DMS114 treated with DMSO at 0.1 percent for 48 hours (cell line): ENCODE results near the gene LTC4S.

Source experiments
- DNase-seq: peaks from one replicate; lab custom pipeline; 2025; ENCODE audit not compliant: unreplicated experiment; lab: John Stamatoyannopoulos, UW

LTC4S gene

DNA sequence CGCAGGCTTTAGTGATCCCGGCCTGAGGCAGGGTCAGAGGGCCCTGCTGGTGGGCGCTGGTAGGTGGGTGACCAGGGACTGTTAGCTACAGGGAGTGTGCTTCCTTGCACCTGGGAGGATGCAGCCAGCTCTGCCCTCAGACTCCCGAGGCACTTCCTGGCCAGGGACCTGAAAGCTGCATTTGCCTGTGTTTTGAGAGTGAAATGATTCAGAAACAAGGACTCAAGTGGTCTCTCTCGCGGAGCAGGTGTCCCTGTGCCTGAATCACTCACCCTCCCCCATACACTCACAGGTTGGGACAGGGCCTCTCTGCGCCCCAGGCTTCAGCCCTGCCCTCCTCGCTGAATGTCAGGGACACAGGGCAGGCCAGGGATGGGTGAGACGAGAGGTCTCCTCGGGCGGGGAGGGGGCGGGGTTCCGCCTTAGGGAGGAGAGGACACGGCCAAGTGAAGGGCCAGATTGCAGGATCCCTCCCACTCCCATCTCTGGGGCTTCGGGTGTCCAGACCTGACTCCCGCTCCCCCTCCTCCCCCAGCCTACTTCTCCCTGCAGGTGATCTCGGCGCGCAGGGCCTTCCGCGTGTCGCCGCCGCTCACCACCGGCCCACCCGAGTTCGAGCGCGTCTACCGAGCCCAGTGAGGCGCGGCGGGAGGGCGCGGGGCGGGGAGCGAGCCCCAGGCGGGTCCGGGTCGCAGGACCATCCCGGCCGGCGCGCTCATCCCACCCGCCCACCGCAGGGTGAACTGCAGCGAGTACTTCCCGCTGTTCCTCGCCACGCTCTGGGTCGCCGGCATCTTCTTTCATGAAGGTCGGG is 1.5 kb downstream of the LTC4S start:
- DNase-seq: no peak

DNA sequence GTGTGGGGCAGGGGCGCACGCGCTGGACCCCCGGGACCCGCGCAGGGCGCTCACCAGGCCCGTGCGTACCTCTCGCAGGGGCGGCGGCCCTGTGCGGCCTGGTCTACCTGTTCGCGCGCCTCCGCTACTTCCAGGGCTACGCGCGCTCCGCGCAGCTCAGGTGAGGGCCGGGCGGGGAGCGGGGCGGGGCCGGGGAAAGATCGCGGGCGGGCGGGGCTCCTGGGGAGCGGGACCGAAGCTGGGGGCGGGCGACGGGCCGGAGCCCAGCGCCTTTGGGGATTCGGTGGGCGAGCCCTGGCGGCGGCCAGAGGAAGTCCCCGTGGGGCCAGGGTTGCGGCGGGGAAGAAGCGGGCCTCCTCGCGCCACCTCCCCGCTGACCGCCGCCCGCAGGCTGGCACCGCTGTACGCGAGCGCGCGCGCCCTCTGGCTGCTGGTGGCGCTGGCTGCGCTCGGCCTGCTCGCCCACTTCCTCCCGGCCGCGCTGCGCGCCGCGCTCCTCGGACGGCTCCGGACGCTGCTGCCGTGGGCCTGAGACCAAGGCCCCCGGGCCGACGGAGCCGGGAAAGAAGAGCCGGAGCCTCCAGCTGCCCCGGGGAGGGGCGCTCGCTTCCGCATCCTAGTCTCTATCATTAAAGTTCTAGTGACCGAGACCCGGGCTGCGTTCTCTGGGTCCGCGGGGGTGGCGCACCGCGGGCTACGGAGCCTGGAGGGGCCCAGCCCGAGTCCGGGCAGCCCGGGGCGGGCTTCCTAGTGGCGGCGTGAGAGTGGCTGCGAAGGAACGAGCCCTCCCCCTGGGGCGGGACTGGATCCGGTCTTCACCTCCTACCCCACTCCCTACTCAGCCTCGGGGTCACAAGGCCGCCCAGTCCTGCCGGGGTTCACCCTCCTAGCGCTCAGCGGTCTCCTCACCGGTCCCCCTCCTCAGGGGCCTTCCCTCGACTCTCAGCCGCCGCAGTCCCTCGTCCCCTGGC is 2.4 kb downstream of the LTC4S start:
- peak; percentile 36 for DNase-seq

DNA sequence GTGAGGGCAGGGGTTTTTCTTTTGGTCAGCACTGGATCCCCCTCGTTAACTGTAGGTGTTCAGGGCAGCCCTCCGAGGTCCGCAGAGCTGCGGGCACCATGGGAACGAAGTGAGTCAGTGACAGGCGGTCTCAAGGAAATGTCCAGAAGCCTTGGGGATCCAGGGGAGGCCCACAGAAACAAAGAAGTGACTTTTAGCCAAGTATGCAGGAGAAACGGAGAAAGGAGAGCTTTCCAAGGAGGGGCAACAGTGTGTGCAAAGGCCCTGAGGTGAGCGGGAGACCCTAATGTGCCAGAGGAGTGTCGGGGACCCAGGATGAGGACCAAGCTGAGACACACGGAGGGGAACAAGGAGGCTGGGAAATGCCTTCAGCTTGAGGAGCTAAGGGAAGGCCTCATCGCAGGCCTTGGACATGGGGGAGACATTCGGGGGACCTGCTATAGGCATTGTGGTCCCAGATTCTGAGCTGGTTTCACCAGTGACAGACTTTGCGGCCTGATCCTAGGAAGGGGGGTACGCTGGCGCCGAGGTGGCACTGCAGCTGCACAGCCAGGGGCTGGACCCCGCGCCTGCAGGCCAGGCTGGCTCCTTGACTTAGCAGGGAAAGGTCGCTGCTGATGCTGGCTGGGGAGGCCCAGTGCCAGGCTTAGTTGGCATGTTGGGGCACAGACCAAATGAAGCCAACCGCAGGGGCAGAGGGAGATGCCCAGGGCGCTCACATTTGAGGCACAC is 3.3 kb downstream of the LTC4S start:
- no peak for DNase-seq

DNA sequence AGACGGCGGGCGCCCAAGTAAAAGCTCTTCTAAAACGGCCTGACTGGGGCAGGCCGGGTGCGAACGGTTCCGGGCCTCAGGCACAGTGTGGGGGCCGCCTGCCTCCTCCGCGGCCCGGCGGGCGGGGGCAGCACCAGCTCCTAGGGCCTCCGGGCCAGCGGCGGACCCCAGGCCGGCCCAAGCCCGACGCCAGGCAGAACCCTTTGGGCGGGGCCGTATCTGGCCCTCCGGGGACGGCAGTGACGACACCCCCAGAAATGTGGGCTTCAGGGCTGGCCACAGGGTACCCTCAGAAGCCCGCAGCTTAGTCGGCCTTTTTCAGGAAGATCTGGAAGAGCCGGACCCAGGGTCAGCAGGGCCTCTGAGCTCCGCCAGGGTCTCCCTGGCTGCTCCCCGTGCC is 4.0 kb downstream of the LTC4S start:
- no peak for DNase-seq

- DNase-seq: no peak
Observed at GRCh38 chr5:179798144-179798770, 4.5 kb downstream of the LTC4S start.

DNA sequence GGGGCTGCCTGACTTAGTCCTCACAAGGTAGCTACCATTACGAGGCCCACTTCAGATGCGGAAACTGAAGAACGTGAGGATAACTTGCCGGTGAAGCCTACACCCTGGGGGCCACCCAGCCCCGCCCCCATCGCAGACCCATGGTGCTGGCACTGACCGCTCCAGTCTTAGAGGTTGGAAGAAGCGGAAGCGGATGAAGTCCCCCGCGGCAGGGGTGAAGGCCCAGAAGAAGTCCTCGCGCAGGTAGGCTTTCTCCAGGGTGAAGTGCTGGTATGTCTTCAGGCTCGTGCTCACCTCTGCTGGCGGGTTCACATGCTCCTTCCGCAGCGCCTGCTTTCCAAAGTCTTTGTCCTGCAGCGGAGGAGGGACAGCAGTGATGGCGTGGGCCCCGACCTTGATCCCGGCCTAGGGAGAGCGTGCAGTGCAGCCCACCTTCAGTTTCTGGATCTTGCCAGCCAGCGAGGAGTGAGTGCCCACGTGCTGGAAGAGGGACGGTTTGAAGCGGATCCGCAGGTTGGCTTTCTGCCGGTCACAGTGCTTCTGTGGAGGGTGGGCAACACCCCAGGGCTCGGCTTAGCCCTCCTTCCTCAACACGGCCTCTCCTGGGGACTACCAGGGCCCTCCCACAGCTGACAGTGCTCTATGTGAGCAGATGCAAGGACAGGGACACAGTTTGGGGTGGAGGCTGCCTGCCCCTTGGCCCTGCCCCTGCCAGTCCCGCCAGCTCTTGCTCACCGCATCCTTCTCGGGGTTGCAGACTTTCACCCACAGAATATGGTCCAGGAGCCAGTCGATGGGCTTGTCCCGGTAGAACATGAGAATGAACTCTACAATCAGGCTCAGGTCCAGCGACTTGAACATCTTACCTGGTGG is 5.2 kb downstream of the LTC4S start:
- no peak for DNase-seq

- no peak for DNase-seq
Observed at GRCh38 chr5:179799644-179799973, 5.8 kb downstream of the LTC4S start.

DNA sequence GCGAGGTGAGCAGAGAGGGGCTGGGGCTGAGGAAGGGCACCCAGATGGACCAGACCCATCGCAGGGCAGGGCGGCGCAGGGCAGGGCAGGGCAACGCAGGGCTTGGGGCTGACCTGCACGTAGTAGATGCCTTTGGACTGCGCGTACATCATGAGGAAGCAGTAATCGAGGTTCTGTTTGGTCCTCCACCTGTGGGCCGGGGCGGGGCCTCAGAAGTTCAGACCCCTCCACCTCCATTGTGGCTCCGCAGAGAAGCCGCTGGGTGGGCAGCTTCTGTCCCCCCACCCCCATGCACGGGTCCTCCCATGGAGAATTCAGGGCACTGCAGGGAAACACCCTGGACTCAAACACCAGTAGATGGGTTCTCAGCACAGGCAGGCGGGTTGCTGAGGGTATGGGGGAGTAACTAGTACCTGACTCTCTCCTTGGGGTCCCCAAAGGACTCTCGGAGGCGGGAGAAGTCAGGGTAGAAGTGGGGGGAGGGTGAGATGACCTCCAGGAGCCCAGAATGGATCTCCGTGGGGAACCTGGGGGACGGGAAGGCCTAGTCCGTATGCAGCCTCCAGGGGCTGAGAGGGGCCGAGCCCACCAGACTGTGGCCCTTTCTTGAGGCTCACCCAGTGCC is 6.4 kb downstream of the LTC4S start:
- DNase-seq: no peak

DNA sequence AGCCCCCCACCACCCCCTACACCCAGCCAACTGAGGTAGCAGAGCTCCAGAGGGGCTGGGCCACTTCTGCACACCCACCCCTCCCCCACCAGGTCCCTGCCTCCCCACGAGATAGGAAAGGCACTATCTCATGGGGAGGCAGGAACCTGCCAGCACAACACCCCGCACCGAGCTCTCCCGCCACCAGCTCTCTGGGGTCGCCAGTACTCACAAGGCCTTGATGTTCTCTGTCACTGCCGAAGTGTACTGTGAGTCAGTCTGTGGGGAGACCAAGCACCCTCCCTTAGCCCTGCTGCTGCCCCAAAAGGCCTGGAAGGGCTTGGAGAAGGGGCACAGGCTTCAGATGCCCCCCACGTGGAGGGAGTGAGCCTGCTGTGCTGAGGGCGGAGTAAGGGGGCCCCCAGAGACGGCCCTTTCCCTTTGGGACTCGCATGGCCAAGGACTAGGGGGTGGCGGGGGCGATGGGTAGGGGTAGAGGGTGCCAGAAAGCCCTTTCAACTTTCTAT is 7.0 kb downstream of the LTC4S start:
- no peak for DNase-seq

GRCh38 chr5:179801304-179802206 is 7.8 kb downstream of the LTC4S start:
- no peak for DNase-seq

GRCh38 chr5:179802207-179802883 is 8.6 kb downstream of the LTC4S start:
- no peak for DNase-seq

DNA sequence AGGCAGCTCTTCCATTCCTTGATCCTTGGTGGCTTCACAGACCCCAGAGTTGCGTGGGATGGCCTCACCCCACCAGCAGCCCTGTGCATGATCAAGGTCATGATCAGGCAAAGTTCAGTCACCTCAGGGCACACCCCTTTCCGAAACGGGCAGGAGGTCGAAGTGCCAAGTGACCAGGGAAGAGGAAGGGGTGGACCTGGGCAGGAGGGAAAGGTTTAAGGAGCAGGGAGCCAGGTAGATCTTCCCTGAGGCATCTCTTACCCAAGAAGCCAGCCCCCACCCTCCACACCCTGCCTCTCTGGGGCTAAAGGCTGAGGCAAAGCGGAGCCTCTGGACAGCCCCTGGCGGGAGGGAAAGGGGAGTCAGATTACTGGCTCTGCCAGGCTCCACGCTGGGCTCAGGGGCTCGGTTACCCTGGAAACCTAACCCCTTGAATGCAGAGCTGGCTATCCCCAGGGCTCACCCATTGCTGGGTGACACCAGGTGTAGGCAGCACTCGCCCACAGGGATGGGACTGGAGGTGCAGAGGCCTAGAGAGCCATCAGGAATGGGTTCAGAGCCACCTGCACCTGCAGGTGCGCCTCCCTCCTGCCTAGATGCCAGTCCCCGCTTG is 9.3 kb downstream of the LTC4S start:
- DNase-seq: no peak

DNA sequence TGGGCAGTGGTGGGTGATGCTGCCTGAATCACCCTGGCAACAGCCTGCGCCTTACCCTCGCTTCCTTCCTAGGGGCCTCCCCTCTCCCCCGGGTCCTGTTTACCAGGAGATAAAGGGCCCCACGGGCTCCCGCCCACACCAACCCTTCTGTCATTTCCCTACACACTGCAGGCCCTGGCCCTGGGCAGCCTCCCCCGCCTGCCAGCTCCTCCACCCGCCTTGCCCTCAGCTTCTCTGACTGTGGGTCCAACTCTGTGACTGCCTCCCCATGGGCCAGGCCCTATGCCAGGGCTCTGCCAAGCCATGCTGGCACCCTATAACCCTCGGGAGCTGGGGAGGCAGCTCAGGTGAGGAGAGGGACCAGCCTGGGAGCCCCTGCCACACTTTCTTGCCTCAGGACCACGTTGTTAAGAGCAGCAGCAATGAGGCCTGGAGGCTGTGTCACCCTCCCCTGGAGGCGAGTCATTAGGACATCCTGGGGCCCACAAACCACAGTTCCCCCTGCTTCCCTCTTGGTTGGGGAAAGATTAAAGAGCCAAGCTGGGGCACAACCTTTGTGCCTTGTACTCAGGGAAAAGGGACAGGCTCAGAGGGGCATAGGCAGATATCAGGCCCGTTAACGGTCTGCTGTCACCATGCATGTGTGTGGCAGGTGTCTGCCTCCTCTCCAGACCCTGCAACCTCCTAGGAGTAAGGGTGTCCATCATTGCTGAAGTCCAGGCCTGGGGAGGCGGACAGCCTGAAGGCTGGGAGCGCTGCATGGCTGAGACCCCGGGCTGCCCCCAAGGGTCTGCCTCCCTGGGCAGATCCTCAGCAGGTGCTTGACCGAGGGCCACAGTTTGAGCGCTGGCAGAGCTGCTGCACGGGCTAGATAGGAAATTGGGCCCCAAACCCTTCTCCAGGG is 10.1 kb downstream of the LTC4S start:
- DNase-seq: no peak

GRCh38 chr5:179804555-179804947 is 10.8 kb downstream of the LTC4S start:
- DNase-seq: no peak

GRCh38 chr5:179805070-179805528 is 11.3 kb downstream of the LTC4S start:
- DNase-seq: no peak

- DNase-seq: no peak
Observed at GRCh38 chr5:179805529-179806249, 11.9 kb downstream of the LTC4S start.
